Mesendoderm (in vitro differentiated cells): ENCODE measurements around the gene NCLN.

Source experiments
- DNase-seq: peaks from one replicate; pipeline ENCODE4 v3.0.0; 2013
- H2AK5ac ChIP-seq: 2 replicates; pipeline ENCODE4 v1.6.1; 2013; ENCODE audit warnings: low read length, inconsistent platforms
- H2BK120ac ChIP-seq: 2 replicates; pipeline ENCODE4 v1.6.1; 2013; ENCODE audit warnings: low read depth, mild to moderate bottlenecking, low read length, moderate library complexity, mixed read lengths
- H2BK15ac ChIP-seq: replicated peaks from 2 replicates; pipeline ENCODE4 v1.6.1; 2013; ENCODE audit warnings: low read depth, mild to moderate bottlenecking, moderate library complexity
- H2BK5ac ChIP-seq: 2 replicates; pipeline ENCODE4 v1.6.1; 2013; ENCODE audit warnings: low read length, inconsistent platforms
- H3K18ac ChIP-seq: 2 replicates; pipeline ENCODE4 v1.6.1; 2013; ENCODE audit warnings: mild to moderate bottlenecking, low read length, mixed read lengths
- H3K23ac ChIP-seq: one replicate; pipeline ENCODE4 v1.6.1; 2013; ENCODE audit warnings: low read length
- H3K27ac ChIP-seq: 2 replicates; pipeline ENCODE4 v1.5.1; 2013; ENCODE audit warnings: low read depth, mild to moderate bottlenecking, inconsistent platforms, low read length, moderate library complexity
- H3K27me3 ChIP-seq: 2 replicates; pipeline ENCODE4 v1.6.1; 2013; ENCODE audit warnings: low read length, control low read depth, mild to moderate bottlenecking, inconsistent platforms; ENCODE audit not compliant: insufficient read depth, poor library complexity
- H3K36me3 ChIP-seq: 2 replicates; pipeline ENCODE4 v1.6.1; 2013; ENCODE audit warnings: low read length, inconsistent platforms; ENCODE audit not compliant: control insufficient read depth, insufficient read depth
- H3K4ac ChIP-seq: one replicate; pipeline ENCODE4 v1.6.1; 2013; ENCODE audit warnings: low read depth, mild to moderate bottlenecking, low read length, moderate library complexity
- H3K4me1 ChIP-seq: 2 replicates; pipeline ENCODE4 v1.6.1; 2013; ENCODE audit warnings: low read depth, low read length, inconsistent platforms; ENCODE audit not compliant: control insufficient read depth
- H3K4me2 ChIP-seq: 2 replicates; pipeline ENCODE4 v1.6.1; 2013; ENCODE audit warnings: low read length
- H3K4me3 ChIP-seq: 2 replicates; pipeline ENCODE4 v1.5.1; 2013; ENCODE audit warnings: mild to moderate bottlenecking, low read length
- H3K56ac ChIP-seq: one replicate; pipeline ENCODE4 v1.6.1; 2013; ENCODE audit warnings: low read length
- H3K79me1 ChIP-seq: 2 replicates; pipeline ENCODE4 v1.6.1; 2013; ENCODE audit warnings: low read length, inconsistent platforms
- H3K79me2 ChIP-seq: 2 replicates; pipeline ENCODE4 v1.6.1; 2013; ENCODE audit warnings: mild to moderate bottlenecking, low read length; ENCODE audit not compliant: control insufficient read depth, insufficient read depth
- H3K9ac ChIP-seq: 2 replicates; pipeline ENCODE4 v1.6.1; 2013; ENCODE audit warnings: low read length, inconsistent platforms
- H4K5ac ChIP-seq: one replicate; pipeline ENCODE4 v1.6.1; 2013; ENCODE audit warnings: low read length
- H4K8ac ChIP-seq: one replicate; pipeline ENCODE4 v1.6.1; 2013; ENCODE audit warnings: low read depth, mild to moderate bottlenecking, control low read depth, low read length, moderate library complexity
- WGBS: extraction: QIAGEN DNeasy Blood & Tissue Kit; methylation state at CpG from one replicate; pipeline ENCODE4 v1.1.7; 2013; ENCODE audit warnings: low lambda C conversion rate, missing lambda C conversion rate; ENCODE audit not compliant: insufficient coverage; ENCODE audit errors: extremely low coverage; 5-methylcytosine and 5-hydroxymethylcytosine counted together

NCLN gene

GRCh38 chr19:3186160-3186688 is 494 bp downstream of the NCLN start:
- no peaks in the 10 kb centered on the region for H3K27me3 ChIP-seq

GRCh38 chr19:3186891-3187661 is 1.3 kb downstream of the NCLN start:
- Histone ChIP-seq H3K9ac (peak overlapping the region; percentile 96), H3K4me1 (peaks cover 3% of the 10 kb centered on the region), H3K4ac (no peak overlapping the region), H3K23ac (no peak overlapping the region), H3K27me3 (no peaks in the 10 kb centered on the region), H3K18ac (no peak overlapping the region), H3K27ac (no peak overlapping the region), H3K56ac (peak overlapping the region; percentile 99), H3K79me1 (peaks cover 19% of the 10 kb centered on the region), H3K79me2 (peaks cover 56% of the 10 kb centered on the region), H3K4me2 (peak overlapping the region; percentile 87), H2BK120ac (no peak overlapping the region), H3K4me3 (peak overlapping the region; percentile 92), H2AK5ac (no peak overlapping the region), H2BK5ac (no peak overlapping the region), H3K36me3 (no peaks in the 10 kb centered on the region), H2BK15ac (no peak overlapping the region), H4K5ac (no peak overlapping the region), H4K8ac (no peak overlapping the region)
- no CpG with 5 or more reads among the region's 23 CpGs for WGBS
- no peak for DNase-seq

More at GRCh38 chr19:3186160-3186688, 494 bp downstream of the NCLN start:
- Histone ChIP-seq H3K9ac (peak overlapping the region; percentile 96), H2BK15ac (no peak overlapping the region), H2BK5ac (no peak overlapping the region), H2BK120ac (no peak overlapping the region), H2AK5ac (no peak overlapping the region), H3K79me2 (peaks cover 51% of the 10 kb centered on the region), H3K4me3 (peak overlapping the region; percentile 92), H3K56ac (peak overlapping the region; percentile 99), H3K4ac (no peak overlapping the region), H3K79me1 (peaks cover 18% of the 10 kb centered on the region), H4K5ac (no peak overlapping the region), H3K4me2 (peak overlapping the region; percentile 87), H3K36me3 (no peaks in the 10 kb centered on the region), H3K4me1 (peaks cover 3% of the 10 kb centered on the region), H4K8ac (no peak overlapping the region), H3K23ac (no peak overlapping the region), H3K27ac (no peak overlapping the region), H3K18ac (peak overlapping the region; percentile 5)
- DNase-seq = no peak
- no CpG with 5 or more reads among the region's 38 CpGs for WGBS

- Histone ChIP-seq H3K18ac (no peak overlapping the region), H3K56ac (peak overlapping the region; percentile 7), H4K8ac (no peak overlapping the region), H4K5ac (no peak overlapping the region), H3K36me3 (no peaks in the 10 kb centered on the region), H3K79me1 (peaks cover 19% of the 10 kb centered on the region), H3K9ac (peak overlapping the region; percentile 13), H3K23ac (no peak overlapping the region), H3K4me2 (no peak overlapping the region), H3K27me3 (no peaks in the 10 kb centered on the region), H3K27ac (no peak overlapping the region), H2BK5ac (no peak overlapping the region), H2AK5ac (no peak overlapping the region), H2BK120ac (no peak overlapping the region), H3K4me1 (peaks cover 3% of the 10 kb centered on the region), H3K79me2 (peaks cover 56% of the 10 kb centered on the region), H3K4ac (no peak overlapping the region), H2BK15ac (no peak overlapping the region), H3K4me3 (no peak overlapping the region)
- DNase-seq = no peak
- WGBS = no CpG with 5 or more reads among the region's 36 CpGs
These were observed 2.2 kb downstream of the NCLN start for GRCh38 chr19:3187662-3188511.

GRCh38 chr19:3188627-3189596 is 3.2 kb downstream of the NCLN start:
- no peak for DNase-seq

GRCh38 chr19:3189702-3190469 is 4.2 kb downstream of the NCLN start:
- no peak overlapping the region for H3K4ac ChIP-seq
- no peak overlapping the region for H2AK5ac ChIP-seq
- DNase-seq = no peak
- H3K27me3 ChIP-seq = no peaks in the 10 kb centered on the region
- H3K79me1 ChIP-seq = peaks cover 24% of the 10 kb centered on the region
- H4K8ac ChIP-seq = no peak overlapping the region
- no peak overlapping the region for H3K56ac ChIP-seq
- no peak overlapping the region for H3K23ac ChIP-seq
- no peak overlapping the region for H3K18ac ChIP-seq
- H3K4me1 ChIP-seq = peaks cover 3% of the 10 kb centered on the region
- no peak overlapping the region for H3K9ac ChIP-seq
- H3K27ac ChIP-seq = no peak overlapping the region
- H4K5ac ChIP-seq = no peak overlapping the region
- peaks cover 56% of the 10 kb centered on the region for H3K79me2 ChIP-seq
- no peak overlapping the region for H2BK120ac ChIP-seq
- WGBS = no CpG with 5 or more reads among the region's 28 CpGs
- no peak overlapping the region for H2BK15ac ChIP-seq
- no peak overlapping the region for H3K4me2 ChIP-seq
- H2BK5ac ChIP-seq = no peak overlapping the region
- no peaks in the 10 kb centered on the region for H3K36me3 ChIP-seq
- H3K4me3 ChIP-seq = no peak overlapping the region

More at GRCh38 chr19:3188627-3189596, 3.2 kb downstream of the NCLN start:
- Histone ChIP-seq H3K9ac (no peak overlapping the region), H3K36me3 (no peaks in the 10 kb centered on the region), H2BK15ac (no peak overlapping the region), H2BK120ac (no peak overlapping the region), H3K4me1 (peaks cover 3% of the 10 kb centered on the region), H3K79me2 (peaks cover 56% of the 10 kb centered on the region), H4K8ac (no peak overlapping the region), H3K23ac (no peak overlapping the region), H3K27ac (no peak overlapping the region), H3K4me3 (no peak overlapping the region), H2AK5ac (no peak overlapping the region), H3K56ac (no peak overlapping the region), H2BK5ac (no peak overlapping the region), H3K79me1 (peaks cover 24% of the 10 kb centered on the region), H3K4ac (no peak overlapping the region), H3K18ac (no peak overlapping the region), H3K4me2 (no peak overlapping the region), H4K5ac (no peak overlapping the region), H3K27me3 (no peaks in the 10 kb centered on the region)
- no CpG with 5 or more reads among the region's 35 CpGs for WGBS
